ENCODE data around the gene DHCR24.

- TF ChIP-seq RFX5 (IDR thresholded peaks at IDR 0.05; ENCODE audit: low read depth, low read length): no peak
- no peak for TF ChIP-seq MAX (IDR thresholded peaks at IDR 0.05)
- TF ChIP-seq ZNF883 (CRISPR knock-in tag; IDR thresholded peaks at IDR 0.05; ENCODE audit: not compliant biosample characterization): no peak
- no peak for TF ChIP-seq SMC3 (IDR thresholded peaks at IDR 0.05; ENCODE audit: low read length)
- TF ChIP-seq CTCF (CRISPR knock-in tag; IDR thresholded peaks at IDR 0.05): no peak
- no peak for TF ChIP-seq MBD4 (IDR thresholded peaks at IDR 0.05; ENCODE audit: borderline replicate concordance, low read length)
- TF ChIP-seq ZBTB8A (CRISPR knock-in tag; IDR thresholded peaks at IDR 0.05; ENCODE audit: borderline replicate concordance, low read depth): no peak
- TF ChIP-seq ZZZ3 (CRISPR knock-in tag; IDR thresholded peaks at IDR 0.05; ENCODE audit: borderline replicate concordance): no peak
- TF ChIP-seq ZNF567 (CRISPR knock-in tag; IDR thresholded peaks at IDR 0.05; ENCODE audit: borderline replicate concordance): no peak
These were observed 4.5 kb downstream of the DHCR24 start for GRCh38 chr1:54882519-54882918.

Measured in HepG2 (cell line).